ENCODE data around the gene ALX1. TPM values are rescaled to one million over a fixed set of nuclear protein-coding genes. Genes with fewer than 3 reads are reported as not detected.

The ALX1 gene
- total RNA-seq, 4 donors from 2014 or later: not detected

DNA sequence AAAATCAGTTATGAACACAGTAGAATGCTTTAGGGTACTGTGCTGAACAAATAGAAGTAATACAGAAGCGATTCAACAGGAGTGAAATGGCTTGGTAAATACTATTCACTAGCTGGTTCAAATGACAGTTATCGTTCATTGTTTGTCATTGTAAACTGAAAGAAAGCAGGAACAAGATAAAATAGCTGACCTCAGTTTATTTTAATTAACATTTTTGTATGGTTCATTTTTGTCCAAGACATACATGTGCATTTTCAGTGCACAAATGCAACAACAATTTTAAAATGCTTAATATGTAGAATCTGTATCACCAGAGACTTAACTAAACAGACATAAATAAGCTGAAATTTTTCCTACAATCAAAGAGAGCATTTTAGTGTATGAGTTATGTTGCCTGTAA, 49.9 kb downstream of the ALX1 start:
- peaks cover 3% of the 10 kb centered on the region for H3K27me3 ChIP-seq
- no peaks in the 10 kb centered on the region for H3K4me1 ChIP-seq
- WGBS, 2 donors (ENCODE audit: low coverage in 1 of 2): 76 to 85% methylated on average over 2 of the region's 2 CpGs
- H3K9me3 ChIP-seq: no peaks in the 10 kb centered on the region
- H3K4me3 ChIP-seq: no peak overlapping the region
- no peak overlapping the region for H3K27ac ChIP-seq
- TF ChIP-seq CTCF (IDR thresholded peaks at IDR 0.05): no peak
- TF ChIP-seq POLR2A (IDR thresholded peaks at IDR 0.05): no peak
- no peak for TF ChIP-seq POLR2AphosphoS5 (IDR thresholded peaks at IDR 0.05)
- no peak for TF ChIP-seq EP300 (IDR thresholded peaks at IDR 0.05)
- H3K36me3 ChIP-seq: no peaks in the 10 kb centered on the region
- no peak for ATAC-seq

DNA sequence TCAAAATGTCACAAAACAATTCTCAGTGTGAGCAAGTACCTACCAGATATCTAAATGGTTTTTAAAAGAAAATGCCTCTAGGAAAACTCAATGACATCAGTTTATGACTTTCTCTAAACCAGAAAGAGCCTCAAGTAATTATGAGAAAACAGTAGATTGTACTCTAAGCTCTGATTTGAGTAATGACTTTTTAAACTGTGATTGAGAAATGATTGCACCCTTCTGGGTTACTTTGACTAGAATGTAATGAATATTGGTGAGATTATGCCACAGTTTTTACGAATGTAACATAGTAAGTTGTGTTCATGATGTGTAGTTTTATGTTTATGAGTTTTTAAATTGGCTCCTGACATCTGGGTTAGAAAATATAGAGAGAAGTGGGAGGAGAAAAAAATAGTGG, 68.8 kb downstream of the ALX1 start:
- peaks cover under 1% of the 10 kb centered on the region for H3K27me3 ChIP-seq
- WGBS, 2 donors (ENCODE audit: low coverage in 1 of 2): 27 to 67% methylated on average over 1 of the region's 1 CpG
- no peak overlapping the region for H3K27ac ChIP-seq
- no peaks in the 10 kb centered on the region for H3K9me3 ChIP-seq
- no peak overlapping the region for H3K4me3 ChIP-seq
- H3K36me3 ChIP-seq: no peaks in the 10 kb centered on the region
- no peak for TF ChIP-seq POLR2AphosphoS5 (IDR thresholded peaks at IDR 0.05)
- TF ChIP-seq CTCF (IDR thresholded peaks at IDR 0.05): no peak
- no peak for TF ChIP-seq POLR2A (IDR thresholded peaks at IDR 0.05)
- no peak for TF ChIP-seq EP300 (IDR thresholded peaks at IDR 0.05)
- no peaks in the 10 kb centered on the region for H3K4me1 ChIP-seq
- no peak for ATAC-seq

DNA sequence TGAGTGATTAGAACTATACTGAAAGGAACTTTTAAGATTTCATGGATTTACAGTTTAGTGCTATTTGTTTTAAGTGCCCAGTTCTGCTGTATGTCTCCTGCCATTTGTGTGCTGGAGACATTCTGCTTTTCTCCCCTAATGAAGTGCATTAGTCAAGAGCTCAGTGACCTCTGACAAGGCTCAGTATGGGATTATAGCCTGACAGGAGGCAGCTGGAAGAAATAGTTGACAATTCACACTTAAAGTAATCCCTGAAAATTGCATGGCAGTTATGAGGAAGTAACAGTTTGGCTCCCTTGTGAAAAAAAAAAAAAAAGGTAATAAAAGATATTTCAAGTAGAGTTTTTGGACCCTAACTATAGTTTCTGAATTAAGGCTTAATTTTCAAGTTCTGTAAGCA, 70.3 kb downstream of the ALX1 start:
- Histone ChIP-seq H3K9me3 (no peaks in the 10 kb centered on the region), H3K27ac (no peak overlapping the region), H3K4me1 (no peaks in the 10 kb centered on the region), H3K27me3 (peaks cover 5% of the 10 kb centered on the region), H3K4me3 (no peak overlapping the region), H3K36me3 (no peaks in the 10 kb centered on the region)
- no peak for ATAC-seq
- TF ChIP-seq POLR2A (IDR thresholded peaks at IDR 0.05): no peak
- no peak for TF ChIP-seq POLR2AphosphoS5 (IDR thresholded peaks at IDR 0.05)
- no peak for TF ChIP-seq EP300 (IDR thresholded peaks at IDR 0.05)
- no peak for TF ChIP-seq CTCF (IDR thresholded peaks at IDR 0.05)

Other genes starting within 250 kb of the ALX1 start
- under 1 TPM in 1 of 4 donors, not detected in 3; 0.10 TPM for gene TSPAN19, start 243.9 kb upstream of the ALX1 start, total RNA-seq
- gene LRRIQ1, start 243.9 kb upstream of the ALX1 start, total RNA-seq: 1 to 10 TPM in 1 of 4 donors, under 1 TPM in 2, not detected in 1; 0.31 to 1.4 (median 0.54) TPM

Data from gastroesophageal sphincter (tissue), 4 donors.